OCI-LY1 (cell line): Measurements from ENCODE around the gene HOXC5.
"Not testable (repeated sequence)": the region's sequence is repeated elsewhere in the genome, so short reads cannot be mapped to it uniquely, and the experiment has no call there.

ENCODE experiments used
- H2AFZ ChIP-seq: fragments of 200-600 bp; sonication (generic), shearing (Covaris generic); 2 replicates; pipeline ENCODE4 v1.6.0; 2014; ENCODE audit warnings: antibody characterized with exemption, mild to moderate bottlenecking, low read length
- H3F3A ChIP-seq: fragments of 200-600 bp; sonication (generic), shearing (Covaris generic); 2 replicates; pipeline ENCODE4 v1.6.0; 2014; ENCODE audit warnings: mild to moderate bottlenecking, antibody characterized with exemption, low read length, moderate library complexity; ENCODE audit not compliant: insufficient read depth
- H3K27ac ChIP-seq: fragments of 200-600 bp; sonication (generic); 2 replicates; pipeline ENCODE4 v1.5.1; 2014; ENCODE audit warnings: low read length, mixed run types, mild to moderate bottlenecking, low read depth; ENCODE audit not compliant: poor library complexity, severe bottlenecking
- H3K27me3 ChIP-seq: fragments of 200-600 bp; sonication (generic); 2 replicates; pipeline ENCODE4 v1.6.0; 2014; ENCODE audit warnings: antibody characterized with exemption, mild to moderate bottlenecking, low read length, moderate library complexity; ENCODE audit not compliant: insufficient read depth
- H3K36me3 ChIP-seq: fragments of 200-600 bp; sonication (generic); 2 replicates; pipeline ENCODE4 v1.6.1; 2014; ENCODE audit warnings: mild to moderate bottlenecking, antibody characterized with exemption, low read length, moderate library complexity, mixed read lengths; ENCODE audit not compliant: insufficient read depth
- H3K4me1 ChIP-seq: fragments of 200-600 bp; sonication (generic); 2 replicates; pipeline ENCODE4 v1.5.1; 2014; ENCODE audit warnings: mild to moderate bottlenecking, low read length, moderate library complexity; ENCODE audit not compliant: insufficient read depth, severe bottlenecking
- H3K4me2 ChIP-seq: fragments of 200-600 bp; sonication (generic), shearing (Covaris generic); 2 replicates; pipeline ENCODE4 v1.6.1; 2014; ENCODE audit warnings: low read length
- H3K4me3 ChIP-seq: fragments of 200-600 bp; sonication (generic); 2 replicates; pipeline ENCODE4 v1.5.1; 2014; ENCODE audit warnings: low read length, low read depth, mild to moderate bottlenecking, mixed read lengths; ENCODE audit not compliant: poor library complexity, severe bottlenecking
- H3K79me2 ChIP-seq: fragments of 200-600 bp; shearing (Covaris generic); 2 replicates; pipeline ENCODE4 v1.6.1; 2016; ENCODE audit warnings: mixed run types, low read length, mixed read lengths; ENCODE audit not compliant: insufficient read depth
- H3K9ac ChIP-seq: fragments of 200-600 bp; sonication (generic), shearing (Covaris generic); 2 replicates; pipeline ENCODE4 v1.6.1; 2014; ENCODE audit warnings: mild to moderate bottlenecking, low read length, mixed read lengths
- H3K9me2 ChIP-seq: fragments of 200-600 bp; sonication (generic), shearing (Covaris generic); 2 replicates; pipeline ENCODE4 v1.6.1; 2014; ENCODE audit warnings: low read depth, mild to moderate bottlenecking, low read length, mixed read lengths
- H3K9me3 ChIP-seq: fragments of 200-600 bp; shearing (Covaris generic); 2 replicates; pipeline ENCODE4 v1.6.1; 2014; ENCODE audit warnings: low read length, mixed read lengths
- H4K20me1 ChIP-seq: fragments of 200-600 bp; sonication (generic), shearing (Covaris generic); 2 replicates; pipeline ENCODE4 v1.6.0; 2016; ENCODE audit warnings: mild to moderate bottlenecking, low read length; ENCODE audit not compliant: insufficient read depth
- EZH2 ChIP-seq: fragments of 200-600 bp; sonication (generic), shearing (Covaris generic); IDR thresholded peaks from 2 replicates; pipeline ENCODE4 v1.8.0; 2017; ENCODE audit warnings: borderline replicate concordance, mixed run types, mild to moderate bottlenecking, antibody characterized with exemption, low read length, moderate library complexity, mixed read lengths
- TF ChIP-seq, protein P1 (sequence below): fragments of 200-600 bp; sonication (generic), shearing (Covaris generic); IDR thresholded peaks from 2 replicates; pipeline ENCODE4 v1.5.1; 2017; ENCODE audit warnings: mild to moderate bottlenecking, antibody characterized with exemption, low read length, moderate library complexity, mixed read lengths

Gene HOXC5

GRCh38 chr12:54081581-54082396, 48.9 kb downstream of the HOXC5 start:
- H4K20me1 ChIP-seq, H3K36me3 ChIP-seq, H3K27ac ChIP-seq, H3K79me2 ChIP-seq, H3K9me2 ChIP-seq, H3K9me3 ChIP-seq, H3F3A ChIP-seq, H3K4me1 ChIP-seq, H3K4me2 ChIP-seq, H3K9ac ChIP-seq, H3K27me3 ChIP-seq, H2AFZ ChIP-seq, H3K4me3 ChIP-seq: not testable (repeated sequence)

DNA sequence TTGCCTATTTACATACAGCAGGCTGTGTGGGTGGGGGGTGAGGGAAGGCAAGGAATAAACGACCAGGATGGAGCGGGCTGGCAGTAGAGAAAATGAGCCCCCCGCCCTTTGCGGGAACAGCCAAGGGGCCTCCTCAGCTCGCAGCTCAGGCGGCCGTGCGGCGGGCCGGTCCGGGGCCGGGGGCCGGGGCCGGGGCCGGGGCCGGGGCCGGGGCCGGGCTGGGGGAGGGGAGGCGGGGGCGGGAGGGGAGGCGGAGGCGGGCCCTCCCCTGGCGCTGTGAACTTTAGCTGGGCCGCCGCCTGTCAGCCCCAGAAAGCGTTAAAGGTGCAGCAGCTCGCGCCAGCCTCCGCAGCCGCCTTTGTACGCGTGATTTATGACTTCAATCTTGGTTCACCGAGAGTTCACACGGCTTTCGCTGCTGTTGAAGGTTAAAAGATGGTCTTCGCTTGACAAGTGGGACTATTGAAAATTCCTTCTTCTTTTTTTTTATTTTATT, 49.6 kb downstream of the HOXC5 start:
- Histone ChIP-seq H3K4me1 (no peaks in the 10 kb centered on the region), H4K20me1 (no peaks in the 10 kb centered on the region), H3K27ac (no peak overlapping the region), H3K36me3 (no peaks in the 10 kb centered on the region), H3K9ac (no peak overlapping the region), H3K27me3 (no peaks in the 10 kb centered on the region; the same call in 1 of the 2 replicates), H3K4me2 (no peak overlapping the region), H3K9me2 (no peaks in the 10 kb centered on the region), H3K9me3 (no peaks in the 10 kb centered on the region), H3K79me2 (no peaks in the 10 kb centered on the region), H2AFZ (no peak overlapping the region), H3K4me3 (no peak overlapping the region), H3F3A (no peaks in the 10 kb centered on the region)
- TF ChIP-seq EZH2, result no peak
- TF ChIP-seq, protein P1, sequence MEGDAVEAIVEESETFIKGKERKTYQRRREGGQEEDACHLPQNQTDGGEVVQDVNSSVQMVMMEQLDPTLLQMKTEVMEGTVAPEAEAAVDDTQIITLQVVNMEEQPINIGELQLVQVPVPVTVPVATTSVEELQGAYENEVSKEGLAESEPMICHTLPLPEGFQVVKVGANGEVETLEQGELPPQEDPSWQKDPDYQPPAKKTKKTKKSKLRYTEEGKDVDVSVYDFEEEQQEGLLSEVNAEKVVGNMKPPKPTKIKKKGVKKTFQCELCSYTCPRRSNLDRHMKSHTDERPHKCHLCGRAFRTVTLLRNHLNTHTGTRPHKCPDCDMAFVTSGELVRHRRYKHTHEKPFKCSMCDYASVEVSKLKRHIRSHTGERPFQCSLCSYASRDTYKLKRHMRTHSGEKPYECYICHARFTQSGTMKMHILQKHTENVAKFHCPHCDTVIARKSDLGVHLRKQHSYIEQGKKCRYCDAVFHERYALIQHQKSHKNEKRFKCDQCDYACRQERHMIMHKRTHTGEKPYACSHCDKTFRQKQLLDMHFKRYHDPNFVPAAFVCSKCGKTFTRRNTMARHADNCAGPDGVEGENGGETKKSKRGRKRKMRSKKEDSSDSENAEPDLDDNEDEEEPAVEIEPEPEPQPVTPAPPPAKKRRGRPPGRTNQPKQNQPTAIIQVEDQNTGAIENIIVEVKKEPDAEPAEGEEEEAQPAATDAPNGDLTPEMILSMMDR, result no peak
